HepG2 (cell line): Measurements from ENCODE around the gene CCDC177. TPM values are rescaled to one million over a fixed set of nuclear protein-coding genes. Genes with fewer than 3 reads are reported as not detected.

Experiments used
- ATF6 ChIP-seq: sonication (generic); formaldehyde crosslinking; conservative IDR thresholded peaks from 2 replicates; pipeline ENCODE4 v1.4.0; 2020; ENCODE audit warnings: missing genetic modification reagents
- HNF4A ChIP-seq: sonication (generic); formaldehyde crosslinking; IDR thresholded peaks from 2 replicates; pipeline ENCODE4 v1.4.0; 2020; ENCODE audit warnings: missing genetic modification reagents
- NR2F6 ChIP-seq, 2 experiments: IDR thresholded peaks; 2 replicates each; pipeline ENCODE4 v1.6.1; 2016; ENCODE audit warnings: antibody characterized with exemption in 1 of 2, mild to moderate bottlenecking in 1 of 2
- SKI ChIP-seq: fragments of 450-650 bp; IDR thresholded peaks from one replicate; pipeline ENCODE4 v1.6.1; 2018; ENCODE audit warnings: mild to moderate bottlenecking; ENCODE audit not compliant: partially characterized antibody
- SNAI1 ChIP-seq: sonication (generic); formaldehyde crosslinking; IDR thresholded peaks from 2 replicates; pipeline ENCODE4 v1.5.0; 2020; ENCODE audit warnings: mild to moderate bottlenecking, missing genetic modification reagents, borderline replicate concordance
- ZFAT ChIP-seq: sonication (generic); formaldehyde crosslinking; conservative IDR thresholded peaks from 2 replicates; pipeline ENCODE4 v1.8.1; 2023; ENCODE audit warnings: missing genetic modification reagents, inconsistent platforms
- ZMYM3 ChIP-seq: sonication (generic); formaldehyde crosslinking; IDR thresholded peaks from 2 replicates; pipeline ENCODE4 v1.5.1; 2020; ENCODE audit warnings: mild to moderate bottlenecking, missing genetic modification reagents
- ZNF101 ChIP-seq: sonication (generic); formaldehyde crosslinking; IDR thresholded peaks from 2 replicates; pipeline ENCODE4 v1.4.0; 2020; ENCODE audit warnings: mild to moderate bottlenecking, low read depth, missing genetic modification reagents, borderline replicate concordance
- ZNF264 ChIP-seq: sonication (generic); formaldehyde crosslinking; IDR thresholded peaks from 2 replicates; pipeline ENCODE4 v1.4.0; 2020; ENCODE audit warnings: missing genetic modification reagents
- ZNF407 ChIP-seq: sonication (generic); formaldehyde crosslinking; IDR thresholded peaks from one replicate; pipeline ENCODE4 v1.5.1; 2020; ENCODE audit warnings: mild to moderate bottlenecking, missing genetic modification reagents; ENCODE audit errors: not compliant biosample characterization
- ZNF414 ChIP-seq: sonication (generic); formaldehyde crosslinking; IDR thresholded peaks from 2 replicates; pipeline ENCODE4 v1.5.0; 2020; ENCODE audit warnings: missing genetic modification reagents
- ZNF510 ChIP-seq: sonication (generic); formaldehyde crosslinking; IDR thresholded peaks from 2 replicates; pipeline ENCODE4 v1.4.0; 2020; ENCODE audit warnings: low read depth, mild to moderate bottlenecking, missing genetic modification reagents
- ZNF574 ChIP-seq: sonication (generic); formaldehyde crosslinking; IDR thresholded peaks from 2 replicates; pipeline ENCODE4 v1.4.0; 2020; ENCODE audit warnings: missing genetic modification reagents
- ZNF761 ChIP-seq: sonication (generic); formaldehyde crosslinking; conservative IDR thresholded peaks from 2 replicates; pipeline ENCODE4 v1.4.0; 2020; ENCODE audit warnings: mild to moderate bottlenecking, missing genetic modification reagents
- polyA plus RNA-seq, 8 experiments: library from polyadenylated mRNA; depleted of rRNA in 3 of 8; stranded (reverse) in 7 of 8; unstranded in 1 of 8; fragments of >200 nt; fragmentation: Illumina TruSeq in 4 of 8; extraction: Trizol in 4 of 8; gene quantifications; 2 replicates each; pipeline versions ENCODE4 v1.2.1 to v1.2.3, GENCODE V29; 2011 to 2016; ENCODE audit warnings: low read depth in 4 of 8, missing spikeins in 1 of 8, mixed read lengths in 1 of 8; ENCODE audit not compliant: insufficient read depth in 1 of 8
- total RNA-seq, 5 experiments: library from RNA; depleted of rRNA; stranded (reverse); fragments of >200 nt; fragmentation: Illumina TruSeq; extraction: Trizol; gene quantifications; 2 replicates each; pipeline ENCODE4 v1.2.3, GENCODE V29; 2016; ENCODE audit warnings: low read depth in 1 of 5
- TF ChIP-seq, protein P1 (sequence below): sonication (generic); formaldehyde crosslinking; conservative IDR thresholded peaks from 2 replicates; pipeline ENCODE4 v1.5.0; 2020; ENCODE audit warnings: missing genetic modification reagents

The CCDC177 gene
- total and polyA plus RNA-seq, 2 of the 13 experiments (the other 11 are each of a cell fraction or from before 2014, with no cell fraction given), result not detected

DNA sequence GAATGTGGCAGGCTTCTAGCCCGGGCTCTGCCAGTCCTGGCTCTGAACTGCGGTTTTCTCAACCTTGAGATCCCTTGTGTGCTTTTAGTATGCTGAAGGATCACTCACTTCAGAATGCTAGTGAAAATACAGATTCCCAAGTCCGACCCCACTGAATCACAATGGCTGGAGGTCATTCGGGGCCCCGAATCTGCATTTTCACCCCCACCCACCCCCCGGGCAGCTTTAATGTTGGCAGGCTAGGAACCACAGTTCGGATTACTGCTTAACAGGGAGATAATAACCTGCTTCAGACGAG is 36.2 kb upstream of the CCDC177 start (continued):
- peak; percentile 61; the same call in 1 of the 2 replicates for TF ChIP-seq ZMYM3
- TF ChIP-seq ZNF510 (CRISPR knock-in tag), result no peak
- TF ChIP-seq ATF6 (CRISPR knock-in tag), result no peak
- TF ChIP-seq SKI, result no peak
- 0 out of 2 replicates have a peak, but pooled peaks have one; percentile 3 for TF ChIP-seq ZNF761 (CRISPR knock-in tag)
- TF ChIP-seq ZFAT (CRISPR knock-in tag), result no peak
- TF ChIP-seq ZNF264 (CRISPR knock-in tag), result no peak
- no peak for TF ChIP-seq ZNF574 (CRISPR knock-in tag)
- TF ChIP-seq, protein P1, sequence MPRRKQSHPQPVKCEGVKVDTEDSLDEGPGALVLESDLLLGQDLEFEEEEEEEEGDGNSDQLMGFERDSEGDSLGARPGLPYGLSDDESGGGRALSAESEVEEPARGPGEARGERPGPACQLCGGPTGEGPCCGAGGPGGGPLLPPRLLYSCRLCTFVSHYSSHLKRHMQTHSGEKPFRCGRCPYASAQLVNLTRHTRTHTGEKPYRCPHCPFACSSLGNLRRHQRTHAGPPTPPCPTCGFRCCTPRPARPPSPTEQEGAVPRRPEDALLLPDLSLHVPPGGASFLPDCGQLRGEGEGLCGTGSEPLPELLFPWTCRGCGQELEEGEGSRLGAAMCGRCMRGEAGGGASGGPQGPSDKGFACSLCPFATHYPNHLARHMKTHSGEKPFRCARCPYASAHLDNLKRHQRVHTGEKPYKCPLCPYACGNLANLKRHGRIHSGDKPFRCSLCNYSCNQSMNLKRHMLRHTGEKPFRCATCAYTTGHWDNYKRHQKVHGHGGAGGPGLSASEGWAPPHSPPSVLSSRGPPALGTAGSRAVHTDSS, result no peak
- no peak for TF ChIP-seq ZNF101
- TF ChIP-seq SNAI1 (CRISPR knock-in tag), result no peak
- no peak for TF ChIP-seq ZNF407
- no peak for TF ChIP-seq HNF4A
- TF ChIP-seq ZNF414 (CRISPR knock-in tag), result no peak
- TF ChIP-seq NR2F6 (IDR thresholded peaks at IDR 0.05), result peak; percentile 72
- no peak for TF ChIP-seq NR2F6 (CRISPR knock-in tag; IDR thresholded peaks at IDR 0.05)
